Mucosa of rectum (tissue), 2 donors: ENCODE data around the gene DNAJC21.

ENCODE experiments used
- H3K27ac ChIP-seq, 2 donors: one replicate each; pipeline ENCODE4 v1.7.0; 2013; ENCODE audit warnings: inconsistent platforms in 2 of 2, low read depth in 2 of 2, low read length in 2 of 2
- H3K27me3 ChIP-seq, 2 donors: one replicate each; pipeline ENCODE4 v1.7.0; 2013; ENCODE audit warnings: low read length in 2 of 2; ENCODE audit not compliant: control insufficient read depth in 2 of 2, insufficient read depth in 2 of 2
- H3K36me3 ChIP-seq, 2 donors: one replicate each; pipeline ENCODE4 v1.7.0; 2013; ENCODE audit warnings: low read length in 2 of 2; ENCODE audit not compliant: control insufficient read depth in 2 of 2, insufficient read depth in 2 of 2
- H3K4me1 ChIP-seq, 2 donors: one replicate each; pipeline ENCODE4 v1.7.0; 2013; ENCODE audit warnings: low read length in 2 of 2, mild to moderate bottlenecking in 1 of 2; ENCODE audit not compliant: control insufficient read depth in 2 of 2, insufficient read depth in 2 of 2
- H3K4me3 ChIP-seq, 2 donors: one replicate each; pipeline ENCODE4 v1.7.0; 2013; ENCODE audit warnings: low read length in 2 of 2
- H3K9ac ChIP-seq, 2 donors: one replicate each; pipeline ENCODE4 v1.7.0; 2013; ENCODE audit warnings: low read length in 2 of 2, low read depth in 1 of 2, mild to moderate bottlenecking in 1 of 2
- H3K9me3 ChIP-seq, 2 donors: one replicate each; pipeline ENCODE4 v1.7.0; 2013; ENCODE audit warnings: low read length in 2 of 2; ENCODE audit not compliant: control insufficient read depth in 2 of 2
- donor health status: healthy.
- donor health status: Normal muscosa, but diverticular disease.

DNAJC21 gene

GRCh38 chr5:34998058-34998789 is 68.9 kb downstream of the DNAJC21 start:
- no peaks in the 10 kb centered on the region for H3K9me3 ChIP-seq
- H3K9ac ChIP-seq: no peak overlapping the region
- no peaks in the 10 kb centered on the region for H3K4me1 ChIP-seq
- H3K27ac ChIP-seq: no peak overlapping the region
- H3K4me3 ChIP-seq: no peak overlapping the region
- peaks cover 0 to 3% of the 10 kb centered on the region in 2 donors for H3K27me3 ChIP-seq
- no peaks in the 10 kb centered on the region for H3K36me3 ChIP-seq

DNA sequence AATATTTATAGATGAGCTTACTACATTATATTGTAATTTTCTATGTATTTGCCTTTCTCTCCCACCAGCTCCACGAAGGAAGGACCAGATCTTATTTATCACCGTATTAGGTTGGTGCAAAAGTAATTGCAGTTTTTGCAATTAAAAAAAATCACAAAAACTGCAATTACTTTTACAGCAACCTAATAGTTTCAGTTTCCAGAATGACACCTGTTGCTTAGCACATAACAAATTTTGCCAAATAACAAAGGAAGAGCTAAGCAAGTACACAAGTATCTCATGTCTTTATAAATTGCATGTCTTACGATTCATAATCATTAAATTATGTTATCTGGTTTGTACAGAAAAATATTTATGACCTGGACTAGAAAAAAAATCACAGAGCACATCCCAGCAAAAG is 72.5 kb downstream of the DNAJC21 start:
- Histone ChIP-seq H3K9me3 (no peaks in the 10 kb centered on the region), H3K27me3 (peaks cover 0 to 9% of the 10 kb centered on the region in 2 donors), H3K4me1 (no peaks in the 10 kb centered on the region), H3K4me3 (no peak overlapping the region), H3K36me3 (no peaks in the 10 kb centered on the region), H3K27ac (no peak overlapping the region), H3K9ac (no peak overlapping the region)

- Histone ChIP-seq H3K9me3 (no peaks in the 10 kb centered on the region), H3K27ac (no peak overlapping the region), H3K36me3 (no peaks in the 10 kb centered on the region)
Measured at GRCh38 chr5:35002459-35002858, 73.1 kb downstream of the DNAJC21 start.

GRCh38 chr5:35003018-35003957 is 73.9 kb downstream of the DNAJC21 start:
- H3K4me3 ChIP-seq: no peak overlapping the region
- H3K9ac ChIP-seq: no peak overlapping the region
- no peaks in the 10 kb centered on the region for H3K9me3 ChIP-seq
- no peaks in the 10 kb centered on the region for H3K4me1 ChIP-seq
- H3K27ac ChIP-seq: no peak overlapping the region
- H3K27me3 ChIP-seq: peaks cover 0 to 9% of the 10 kb centered on the region in 2 donors
- no peaks in the 10 kb centered on the region for H3K36me3 ChIP-seq

More at GRCh38 chr5:35002459-35002858, 73.1 kb downstream of the DNAJC21 start:
- H3K9ac ChIP-seq: no peak overlapping the region
- peaks cover 0 to 9% of the 10 kb centered on the region in 2 donors for H3K27me3 ChIP-seq
- H3K4me1 ChIP-seq: no peaks in the 10 kb centered on the region
- H3K4me3 ChIP-seq: no peak overlapping the region

GRCh38 chr5:35004200-35004599 is 74.8 kb downstream of the DNAJC21 start:
- Histone ChIP-seq H3K36me3 (no peaks in the 10 kb centered on the region), H3K27ac (no peak overlapping the region), H3K27me3 (peaks cover 0 to 9% of the 10 kb centered on the region in 2 donors), H3K4me1 (no peaks in the 10 kb centered on the region), H3K9ac (no peak overlapping the region), H3K9me3 (no peaks in the 10 kb centered on the region), H3K4me3 (no peak overlapping the region)

- Histone ChIP-seq H3K36me3 (no peaks in the 10 kb centered on the region), H3K4me3 (no peak overlapping the region), H3K9ac (no peak overlapping the region), H3K27ac (no peak overlapping the region), H3K27me3 (peaks cover 0 to 9% of the 10 kb centered on the region in 2 donors), H3K9me3 (no peaks in the 10 kb centered on the region), H3K4me1 (no peaks in the 10 kb centered on the region)
Measured at GRCh38 chr5:35004771-35005170, 75.4 kb downstream of the DNAJC21 start.
